Natural killer cell (primary cell): ENCODE data around the gene EEFSEC. TPM values are rescaled to one million over a fixed set of nuclear protein-coding genes. Genes with fewer than 3 reads are reported as not detected.

Experiments
- ATAC-seq, 3 donors: fragments of 150-1000 bp in 2 of 3; fragments of 200-7000 bp in 1 of 3; cut with Tn5 transposase; 1 replicate in 1 of 3; 2 replicates in 2 of 3; pipeline ENCODE4 v1.10.0; 2021; ENCODE audit warnings: mild to moderate bottlenecking in 2 of 3, moderate library complexity in 2 of 3
- DNase-seq, 2 donors: peaks; one replicate each; pipeline versions ENCODE4 v3.0.0 to v3.0.0-alpha.2; 2013 to 2021; ENCODE audit warnings: mixed read lengths in 1 of 2
- H3K27ac ChIP-seq: one replicate; pipeline ENCODE4 v1.5.1; 2013; ENCODE audit warnings: mild to moderate bottlenecking, low read length
- H3K27me3 ChIP-seq: one replicate; pipeline ENCODE4 v1.6.1; 2013; ENCODE audit warnings: low read length; ENCODE audit not compliant: control insufficient read depth, insufficient read depth
- H3K36me3 ChIP-seq: one replicate; pipeline ENCODE4 v1.6.1; 2013; ENCODE audit warnings: low read length; ENCODE audit not compliant: control insufficient read depth, insufficient read depth
- H3K4me1 ChIP-seq: one replicate; pipeline ENCODE4 v1.6.1; 2013; ENCODE audit warnings: low read length; ENCODE audit not compliant: control insufficient read depth, insufficient read depth
- H3K4me3 ChIP-seq: one replicate; pipeline ENCODE4 v1.5.1; 2013; ENCODE audit warnings: low read length
- H3K9me3 ChIP-seq: one replicate; pipeline ENCODE4 v1.6.1; 2013; ENCODE audit warnings: low read length; ENCODE audit not compliant: control insufficient read depth, insufficient read depth
- H3K27ac Mint-ChIP-seq, 2 donors: one replicate each; pipeline ENCODE4 v1.8.0; 2022; ENCODE audit warnings: mild to moderate bottlenecking in 2 of 2, mixed read lengths in 2 of 2, moderate library complexity in 1 of 2
- H3K27me3 Mint-ChIP-seq, 2 donors: one replicate each; pipeline ENCODE4 v1.8.0; 2022; ENCODE audit warnings: low read depth in 2 of 2, mixed read lengths in 2 of 2
- H3K36me3 Mint-ChIP-seq: one replicate; pipeline ENCODE4 v1.8.0; 2022; ENCODE audit warnings: mixed read lengths
- H3K4me1 Mint-ChIP-seq, 2 donors: one replicate each; pipeline ENCODE4 v1.8.0; 2022; ENCODE audit warnings: mixed read lengths in 2 of 2
- H3K4me3 Mint-ChIP-seq: one replicate; pipeline ENCODE4 v1.8.0; 2022; ENCODE audit warnings: mild to moderate bottlenecking, moderate library complexity, mixed read lengths
- H3K9me3 Mint-ChIP-seq, 2 donors: one replicate each; pipeline ENCODE4 v1.8.0; 2022; ENCODE audit warnings: mixed read lengths in 2 of 2
- WGBS: methylation state at CpG from one replicate; pipeline ENCODE4 v1.1.7; 2013; ENCODE audit warnings: missing lambda C conversion rate; ENCODE audit not compliant: insufficient coverage; 5-methylcytosine and 5-hydroxymethylcytosine counted together
- intact Hi-C: fragments of 100-400 bp; cut with micrococcal nuclease; formaldehyde crosslinking; loops from one replicate; pipeline ENCODE4 v1.14.2; 2022
- total RNA-seq, 4 donors: library from RNA; stranded (reverse); fragments of 120-200 nt in 1 of 4; gene quantifications; one replicate each; pipeline versions ENCODE4 v1.2.3 to v1.2.4, GENCODE V29; 2013 to 2022
- TF ChIP-seq, protein P1 (sequence below): fragments of 200-600 bp; IDR thresholded peaks from one replicate; pipeline ENCODE4 v1.8.0; 2022; ENCODE audit warnings: antibody characterized with exemption

Gene EEFSEC
- total RNA-seq, 3 donors from 2014 or later (not counting 1 experiment from before 2014, with no cell fraction given), result 16.7 to 18.9 (median 17.6) TPM

DNA sequence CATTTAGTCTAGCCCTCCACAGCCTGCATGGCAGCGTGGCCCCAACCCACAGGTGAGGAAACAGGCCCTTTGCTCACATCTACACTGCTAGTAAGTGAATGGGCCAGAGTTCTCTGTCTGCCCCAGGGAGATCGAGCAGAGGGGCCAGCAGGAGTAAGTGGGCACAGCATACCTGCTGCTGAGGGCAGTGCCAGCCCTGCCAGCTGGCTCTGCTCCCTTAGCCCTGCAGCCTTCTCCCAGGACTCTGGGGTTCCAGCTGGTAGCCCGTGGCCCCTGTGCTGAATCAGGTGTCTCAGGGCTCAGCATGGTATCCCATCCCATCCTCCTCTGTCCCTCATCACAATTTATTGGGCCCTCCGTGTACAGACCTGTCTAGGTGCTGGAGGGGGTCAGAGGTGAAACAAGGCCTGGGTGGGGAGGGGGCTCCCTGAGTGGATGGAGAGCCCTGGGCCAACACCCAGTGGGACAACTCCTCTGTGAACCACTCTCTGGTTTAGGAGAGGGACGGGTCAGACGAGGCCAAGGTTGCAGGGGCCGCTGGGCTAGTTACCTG is 211.6 kb downstream of the EEFSEC start:
- DNase-seq (no peak), ATAC-seq (no peak)
- Histone ChIP-seq H3K4me1 (no peaks in the 10 kb centered on the region), H3K27me3 (no peaks in the 10 kb centered on the region), H3K4me3 (no peak overlapping the region), H3K36me3 (peaks cover 5% of the 10 kb centered on the region), H3K27ac (no peak overlapping the region), H3K9me3 (no peaks in the 10 kb centered on the region)
- 95% methylated on average over 6 of the region's 7 CpGs for WGBS
- Mint-ChIP-seq H3K36me3 (no peaks in the 10 kb centered on the region), H3K4me1 (peaks cover 7 to 11% of the 10 kb centered on the region in 2 donors), H3K4me3 (no peak overlapping the region), H3K9me3 (no peaks in the 10 kb centered on the region), H3K27ac (no peak overlapping the region), H3K27me3 (no peaks in the 10 kb centered on the region)
- intact Hi-C loops, result no loop called here
- TF ChIP-seq, protein P1, sequence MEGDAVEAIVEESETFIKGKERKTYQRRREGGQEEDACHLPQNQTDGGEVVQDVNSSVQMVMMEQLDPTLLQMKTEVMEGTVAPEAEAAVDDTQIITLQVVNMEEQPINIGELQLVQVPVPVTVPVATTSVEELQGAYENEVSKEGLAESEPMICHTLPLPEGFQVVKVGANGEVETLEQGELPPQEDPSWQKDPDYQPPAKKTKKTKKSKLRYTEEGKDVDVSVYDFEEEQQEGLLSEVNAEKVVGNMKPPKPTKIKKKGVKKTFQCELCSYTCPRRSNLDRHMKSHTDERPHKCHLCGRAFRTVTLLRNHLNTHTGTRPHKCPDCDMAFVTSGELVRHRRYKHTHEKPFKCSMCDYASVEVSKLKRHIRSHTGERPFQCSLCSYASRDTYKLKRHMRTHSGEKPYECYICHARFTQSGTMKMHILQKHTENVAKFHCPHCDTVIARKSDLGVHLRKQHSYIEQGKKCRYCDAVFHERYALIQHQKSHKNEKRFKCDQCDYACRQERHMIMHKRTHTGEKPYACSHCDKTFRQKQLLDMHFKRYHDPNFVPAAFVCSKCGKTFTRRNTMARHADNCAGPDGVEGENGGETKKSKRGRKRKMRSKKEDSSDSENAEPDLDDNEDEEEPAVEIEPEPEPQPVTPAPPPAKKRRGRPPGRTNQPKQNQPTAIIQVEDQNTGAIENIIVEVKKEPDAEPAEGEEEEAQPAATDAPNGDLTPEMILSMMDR, result no peak

DNA sequence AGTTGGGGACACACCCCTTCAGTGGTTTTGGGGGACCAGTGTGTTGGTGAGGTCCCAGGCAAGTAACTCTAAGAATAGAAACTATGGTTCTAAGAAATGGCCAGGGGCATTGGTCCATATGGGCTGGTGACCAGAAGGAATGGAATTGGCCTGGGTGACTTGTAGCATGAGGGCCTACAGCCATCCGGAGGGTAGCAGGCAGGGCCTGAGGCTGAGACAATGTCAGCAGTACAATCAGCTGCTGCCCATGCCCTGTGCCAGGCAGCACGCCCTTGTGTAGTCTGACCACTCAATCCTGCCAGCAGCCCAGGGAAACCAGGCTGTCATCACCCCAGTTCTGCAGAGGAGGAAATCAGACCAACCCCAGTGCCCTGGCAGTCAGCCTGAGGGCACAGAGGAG is 212.9 kb downstream of the EEFSEC start:
- H3K36me3 Mint-ChIP-seq, result no peaks in the 10 kb centered on the region
- H3K36me3 ChIP-seq, result peaks cover 5% of the 10 kb centered on the region
- intact Hi-C loops, result no loop called here
- no peak overlapping the region for H3K4me3 Mint-ChIP-seq
- H3K27ac Mint-ChIP-seq, result no peak overlapping the region
- no peak overlapping the region for H3K4me3 ChIP-seq
- WGBS, result 95% methylated on average over 2 of the region's 2 CpGs
- H3K4me1 ChIP-seq, result no peaks in the 10 kb centered on the region
- no peak overlapping the region for H3K27ac ChIP-seq
- H3K4me1 Mint-ChIP-seq, result peaks cover 7 to 12% of the 10 kb centered on the region in 2 donors
- no peaks in the 10 kb centered on the region for H3K9me3 ChIP-seq
- H3K27me3 ChIP-seq, result no peaks in the 10 kb centered on the region
- H3K27me3 Mint-ChIP-seq, result no peaks in the 10 kb centered on the region
- TF ChIP-seq, protein P1, result no peak
- no peaks in the 10 kb centered on the region for H3K9me3 Mint-ChIP-seq
- ATAC-seq (no peak), DNase-seq (no peak)

DNA sequence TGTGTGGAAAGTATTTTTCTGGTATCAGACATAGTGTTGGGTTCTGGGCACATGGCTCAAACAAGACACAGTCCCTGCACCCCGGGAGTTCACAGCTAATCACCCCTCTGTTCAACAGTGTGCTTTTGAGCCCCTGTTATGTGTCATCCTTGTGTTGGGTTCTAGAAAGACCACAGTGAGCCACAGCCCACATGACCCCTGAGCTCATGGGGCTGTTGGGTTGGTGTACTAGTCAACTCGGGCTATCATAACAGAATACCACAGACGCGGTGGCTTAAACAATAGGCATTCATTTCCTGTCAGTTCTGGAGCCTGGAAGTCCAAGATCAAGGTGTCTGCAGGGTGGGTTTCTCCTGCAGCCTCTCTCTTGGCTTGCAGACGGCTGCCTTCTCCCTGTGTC is 213.4 kb downstream of the EEFSEC start:
- Mint-ChIP-seq H3K4me3 (no peak overlapping the region), H3K27me3 (no peaks in the 10 kb centered on the region), H3K27ac (no peak overlapping the region), H3K36me3 (no peaks in the 10 kb centered on the region), H3K9me3 (no peaks in the 10 kb centered on the region), H3K4me1 (peaks cover 7 to 12% of the 10 kb centered on the region in 2 donors)
- no peak for DNase-seq
- no peaks in the 10 kb centered on the region for H3K9me3 ChIP-seq
- H3K4me3 ChIP-seq, result no peak overlapping the region
- no peak overlapping the region for H3K27ac ChIP-seq
- peaks cover 5% of the 10 kb centered on the region for H3K36me3 ChIP-seq
- intact Hi-C loops, result no loop called here
- no peak for ATAC-seq
- TF ChIP-seq, protein P1, result no peak
- H3K27me3 ChIP-seq, result no peaks in the 10 kb centered on the region
- no peaks in the 10 kb centered on the region for H3K4me1 ChIP-seq
- 87% methylated on average over 5 of the region's 5 CpGs for WGBS

GRCh38 chr3:128367221-128367620 is 213.9 kb downstream of the EEFSEC start:
- H3K36me3 ChIP-seq, result peaks cover 3% of the 10 kb centered on the region
- whole genome bisulfite sequencing, result 89% methylated on average over 5 of the region's 5 CpGs
- no peak for ATAC-seq

More at GRCh38 chr3:128367221-128367620, 213.9 kb downstream of the EEFSEC start:
- Mint-ChIP-seq H3K4me1 (peaks cover 7 to 12% of the 10 kb centered on the region in 2 donors), H3K36me3 (no peaks in the 10 kb centered on the region), H3K27me3 (no peaks in the 10 kb centered on the region), H3K9me3 (no peaks in the 10 kb centered on the region), H3K27ac (no peak overlapping the region), H3K4me3 (no peak overlapping the region)
- no peak overlapping the region for H3K27ac ChIP-seq
- no peak overlapping the region for H3K4me3 ChIP-seq
- no peaks in the 10 kb centered on the region for H3K4me1 ChIP-seq
- DNase-seq, result no peak
- H3K9me3 ChIP-seq, result no peaks in the 10 kb centered on the region
- intact Hi-C loops, result no loop called here
- TF ChIP-seq, protein P1, result no peak
- H3K27me3 ChIP-seq, result no peaks in the 10 kb centered on the region
